ENCODE measurements around the gene DGKB. TPM values are rescaled to one million over a fixed set of nuclear protein-coding genes. Genes with fewer than 3 reads are reported as not detected.

Gene DGKB
- total RNA-seq, 1 experiment from 2014 or later: not detected

GRCh38 chr7:14637968-14638367, 264.6 kb downstream of the DGKB start:
- Histone ChIP-seq H3K27me3 (replicated peaks; ENCODE audit: insufficient read depth, low read depth, low read length, poor library complexity) (peaks cover 5% of the 10 kb centered on the region), H3K4me1 (ENCODE audit: insufficient read depth, low read length, poor library complexity, severe bottlenecking) (no peaks in the 10 kb centered on the region), H3K9me3 (ENCODE audit: low read depth, low read length, poor library complexity, severe bottlenecking) (no peaks in the 10 kb centered on the region), H3K36me3 (ENCODE audit: insufficient read depth, low read length, poor library complexity, severe bottlenecking) (no peaks in the 10 kb centered on the region), H3K27ac (ENCODE audit: low read depth, low read length, poor library complexity, severe bottlenecking) (no peak overlapping the region), H3K4me3 (ENCODE audit: low read depth, low read length, poor library complexity, severe bottlenecking) (no peak overlapping the region)
- POLR2A ChIA-PET (ENCODE audit: low non-redundant PET): no interaction called here
- TF ChIP-seq CTCF (conservative IDR thresholded peaks at IDR 0.05; ENCODE audit: low read depth, low read length) (no peak; the same call in 1 of the 2 replicates), EZH2 (IDR thresholded peaks at IDR 0.05; ENCODE audit: borderline replicate concordance, low read depth, low read length, poor library complexity, severe bottlenecking) (no peak)
- CTCF ChIA-PET: no interaction called here
- DNase-seq (ENCODE audit: low spot score): no peak
- intact Hi-C loops (cut with micrococcal nuclease; ENCODE audit: unreplicated experiment): no loop called here
- BruUV-seq (replicated peaks): no TSS peak

- Histone ChIP-seq H3K9me3 (ENCODE audit: low read depth, low read length, poor library complexity, severe bottlenecking) (no peaks in the 10 kb centered on the region), H3K4me1 (ENCODE audit: insufficient read depth, low read length, poor library complexity, severe bottlenecking) (no peaks in the 10 kb centered on the region), H3K27me3 (replicated peaks; ENCODE audit: insufficient read depth, low read depth, low read length, poor library complexity) (no peaks in the 10 kb centered on the region), H3K27ac (ENCODE audit: low read depth, low read length, poor library complexity, severe bottlenecking) (no peak overlapping the region), H3K4me3 (ENCODE audit: low read depth, low read length, poor library complexity, severe bottlenecking) (no peak overlapping the region), H3K36me3 (ENCODE audit: insufficient read depth, low read length, poor library complexity, severe bottlenecking) (no peaks in the 10 kb centered on the region)
- TF ChIP-seq CTCF (conservative IDR thresholded peaks at IDR 0.05; ENCODE audit: low read depth, low read length) (no peak), EZH2 (IDR thresholded peaks at IDR 0.05; ENCODE audit: borderline replicate concordance, low read depth, low read length, poor library complexity, severe bottlenecking) (no peak)
- no peak for DNase-seq (ENCODE audit: low spot score)
- no TSS peak for BruUV-seq (replicated peaks)
- intact Hi-C loops (cut with micrococcal nuclease; ENCODE audit: unreplicated experiment): no loop called here
- CTCF ChIA-PET: no interaction called here
- POLR2A ChIA-PET (ENCODE audit: low non-redundant PET): no interaction called here
Measured at GRCh38 chr7:14635955-14636354, 266.6 kb downstream of the DGKB start.

- no TSS peak for BruUV-seq (replicated peaks)
- Histone ChIP-seq H3K9me3 (ENCODE audit: low read depth, low read length, poor library complexity, severe bottlenecking) (no peaks in the 10 kb centered on the region), H3K27ac (ENCODE audit: low read depth, low read length, poor library complexity, severe bottlenecking) (no peak overlapping the region), H3K4me3 (ENCODE audit: low read depth, low read length, poor library complexity, severe bottlenecking) (no peak overlapping the region), H3K4me1 (ENCODE audit: insufficient read depth, low read length, poor library complexity, severe bottlenecking) (no peaks in the 10 kb centered on the region), H3K36me3 (ENCODE audit: insufficient read depth, low read length, poor library complexity, severe bottlenecking) (no peaks in the 10 kb centered on the region), H3K27me3 (replicated peaks; ENCODE audit: insufficient read depth, low read depth, low read length, poor library complexity) (no peaks in the 10 kb centered on the region)
- ChIA-PET CTCF (no interaction called here), POLR2A (ENCODE audit: low non-redundant PET) (no interaction called here)
- intact Hi-C loops (cut with micrococcal nuclease; ENCODE audit: unreplicated experiment): no loop called here
- no peak for TF ChIP-seq CTCF (conservative IDR thresholded peaks at IDR 0.05; ENCODE audit: low read depth, low read length)
- TF ChIP-seq EZH2 (IDR thresholded peaks at IDR 0.05; ENCODE audit: borderline replicate concordance, low read depth, low read length, poor library complexity, severe bottlenecking): no peak
- no peak for DNase-seq (ENCODE audit: low spot score)
Measured at GRCh38 chr7:14630048-14630447, 272.5 kb downstream of the DGKB start.
